GM21529 (cell line): ENCODE results near the gene OR7G1.
"Not testable (repeated sequence)": the region's sequence is repeated elsewhere in the genome, so short reads cannot be mapped to it uniquely, and the experiment has no call there.

ENCODE experiments used
- ATAC-seq: cut with Tn5 transposase; IDR thresholded peaks from one replicate; pipeline ENCODE4 v1.9.1; 2021; ENCODE audit not compliant: unreplicated experiment

The OR7G1 gene

GRCh38 chr19:9078651-9079050 is 36.9 kb downstream of the OR7G1 start:
- ATAC-seq, result no peak

- ATAC-seq, result no peak
Measured at GRCh38 chr19:9076901-9077300, 38.7 kb downstream of the OR7G1 start.

- no peak for ATAC-seq
Measured at GRCh38 chr19:9075064-9075949, 40.3 kb downstream of the OR7G1 start.

GRCh38 chr19:9073806-9074205 is 41.8 kb downstream of the OR7G1 start:
- ATAC-seq, result no peak

GRCh38 chr19:9071720-9072119 is 43.8 kb downstream of the OR7G1 start:
- not testable (repeated sequence) for ATAC-seq

GRCh38 chr19:9070066-9070465 is 45.5 kb downstream of the OR7G1 start:
- ATAC-seq, result no peak

- ATAC-seq, result no peak
Measured at GRCh38 chr19:9065457-9066014, 50.0 kb downstream of the OR7G1 start.
